Activated CD4-positive, alpha-beta T cell treated with anti-CD3 and anti-CD28 coated beads, Interleukin-2, Interleukin-4, amounts not matched to agents 100 ng/mL and 50 ng/mL, durations not matched to agents 16 hours and 8 hours (primary cell): ENCODE measurements around the gene CNTFR.
"Not testable (repeated sequence)": the region's sequence is repeated elsewhere in the genome, so short reads cannot be mapped to it uniquely, and the experiment has no call there.

ENCODE experiments used
- DNase-seq: peaks from one replicate; pipeline ENCODE4 v3.0.0-alpha.2; 2020; ENCODE audit warnings: low spot score

CNTFR gene

DNA sequence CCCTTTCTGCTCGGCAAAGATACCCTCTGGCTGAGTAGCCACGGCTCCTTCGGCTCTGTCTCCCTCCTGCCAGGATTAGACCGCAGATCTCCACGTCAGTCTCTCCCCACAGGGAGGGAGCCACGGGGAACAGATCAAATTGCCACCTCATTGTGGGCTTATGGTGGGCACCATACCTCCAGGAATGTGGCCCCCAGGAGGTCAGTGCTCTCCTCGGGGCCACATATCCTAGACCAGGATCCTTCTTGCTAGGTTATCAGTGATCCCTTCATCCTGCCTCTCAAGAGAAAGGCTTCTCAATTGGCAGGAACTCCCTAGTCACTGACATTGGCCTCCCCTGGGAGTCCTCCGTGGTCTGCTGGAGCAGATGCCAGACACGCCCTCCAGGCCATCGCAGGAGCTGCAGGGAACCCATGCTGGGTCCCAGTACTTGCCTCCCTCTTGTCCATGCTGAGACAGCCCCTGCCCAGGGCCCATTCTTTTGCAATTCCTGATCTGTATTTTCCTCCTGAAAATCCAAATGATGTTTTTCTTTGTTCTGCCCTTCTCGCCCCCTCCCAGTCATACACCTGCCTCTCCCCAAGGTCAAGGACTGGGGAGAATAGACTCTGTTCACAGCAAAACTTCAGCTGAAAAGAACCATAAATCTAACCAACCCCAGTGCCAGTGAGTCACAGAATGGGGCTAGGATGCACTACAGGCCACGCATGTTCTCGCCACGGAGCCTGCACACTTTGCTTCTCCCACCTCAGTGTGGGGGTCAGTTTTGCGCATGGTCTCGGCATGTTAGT is 35.1 kb downstream of the CNTFR start:
- DNase-seq = no peak

DNA sequence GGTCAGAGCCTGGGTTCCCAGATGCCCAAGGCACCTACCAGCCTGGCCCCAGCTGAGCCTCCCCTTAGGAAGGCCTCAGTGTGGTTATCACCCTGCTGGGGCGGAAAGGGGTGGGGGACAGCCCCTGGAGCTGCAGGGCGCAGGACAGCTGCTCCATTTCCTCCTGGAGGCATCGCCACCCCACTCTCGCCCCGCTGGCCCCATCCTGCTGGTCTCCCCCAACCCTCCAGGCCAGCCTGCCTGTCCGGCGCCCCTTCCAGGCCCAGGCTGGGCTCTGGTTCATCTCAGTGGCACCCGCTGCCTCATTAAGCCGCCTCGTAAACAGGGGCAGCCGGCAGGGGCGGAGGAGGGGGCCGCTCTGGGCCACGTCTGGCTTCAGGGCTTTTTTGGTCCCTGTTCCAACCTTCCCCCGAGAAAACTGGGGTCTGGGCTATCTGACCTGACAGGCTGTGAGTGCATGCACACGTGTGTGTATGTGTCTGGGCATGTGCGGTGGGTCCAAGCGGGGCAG is 36.0 kb downstream of the CNTFR start:
- DNase-seq = no peak

DNA sequence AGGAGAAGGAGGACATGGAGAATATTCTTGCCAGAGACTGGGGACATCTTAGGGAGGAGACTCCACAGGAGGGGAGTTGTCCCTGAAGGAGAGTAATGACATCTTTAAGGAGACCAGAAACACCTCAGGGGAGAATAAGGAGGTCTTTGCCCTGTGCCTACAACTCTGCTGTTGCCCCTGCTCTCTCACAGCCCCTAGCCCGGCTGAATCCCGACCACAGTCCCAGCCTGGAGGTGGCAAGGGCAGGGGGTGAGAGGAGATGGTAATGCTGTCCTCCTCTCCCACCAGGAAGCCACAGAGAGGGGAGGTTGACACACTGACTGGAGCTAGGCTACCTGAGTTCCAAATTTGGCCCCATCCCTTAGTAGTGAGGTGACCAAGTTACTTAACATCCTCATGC is 36.5 kb downstream of the CNTFR start:
- DNase-seq = no peak

DNA sequence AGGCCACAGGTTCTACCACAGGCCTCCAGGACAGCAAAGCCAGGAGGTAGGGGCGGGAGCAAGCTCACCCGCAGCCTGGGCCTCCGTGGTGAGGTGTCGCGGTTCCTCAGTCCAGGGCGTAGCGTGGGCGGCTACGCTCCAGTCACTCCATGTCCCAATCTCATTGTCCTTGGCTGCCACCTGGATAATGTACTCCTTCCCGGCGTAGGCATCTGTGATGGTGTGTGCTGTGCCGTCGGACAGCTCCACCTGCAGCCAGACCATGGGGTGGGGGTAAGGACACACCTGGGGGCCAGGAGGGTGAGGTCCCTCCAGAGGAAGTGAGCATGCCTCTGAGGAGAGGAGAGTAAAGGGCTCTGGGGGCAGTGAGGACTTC is 36.9 kb downstream of the CNTFR start:
- no peak for DNase-seq

DNA sequence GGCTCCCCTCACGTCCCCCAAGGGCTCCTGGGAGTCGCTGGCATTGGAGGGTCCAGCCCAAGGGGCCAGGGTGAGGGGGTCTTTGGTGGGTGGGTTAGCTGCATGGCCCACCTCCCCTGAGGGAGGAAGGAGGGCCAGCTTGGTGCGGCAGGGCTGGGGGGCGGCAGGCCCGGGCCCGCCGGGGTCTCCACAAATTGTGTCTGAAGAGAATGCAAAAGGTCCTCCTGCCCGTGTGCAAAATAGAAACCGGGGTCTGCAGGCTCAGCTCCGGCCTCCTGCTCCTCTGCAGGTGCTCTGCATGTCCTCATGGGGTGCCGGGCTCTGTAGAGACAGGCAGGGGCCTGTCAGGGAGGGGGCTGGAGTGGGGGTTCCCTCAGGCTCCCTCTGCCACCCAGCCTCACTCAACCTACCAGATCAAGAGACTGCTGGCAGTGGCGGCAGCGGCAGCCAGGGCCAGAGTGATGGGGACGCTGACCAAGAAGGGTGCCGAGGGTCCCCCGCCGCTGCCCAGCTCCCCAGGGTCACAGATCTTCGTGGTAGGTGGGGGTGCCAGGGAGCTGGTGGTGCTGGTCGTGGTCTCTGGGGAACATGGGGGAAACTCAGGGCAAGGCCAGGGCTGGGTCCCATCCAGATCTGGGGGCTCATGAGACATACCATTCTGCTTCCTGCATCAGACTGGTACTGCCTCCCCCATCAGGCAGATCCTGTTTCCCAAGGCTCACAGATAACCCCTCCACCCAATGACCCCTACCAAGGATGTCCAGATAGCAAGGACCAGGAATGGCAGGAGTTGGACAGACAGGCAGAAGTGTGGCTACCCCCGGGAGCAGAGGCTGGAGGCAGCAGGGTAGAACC is 37.5 kb downstream of the CNTFR start:
- DNase-seq = no peak

DNA sequence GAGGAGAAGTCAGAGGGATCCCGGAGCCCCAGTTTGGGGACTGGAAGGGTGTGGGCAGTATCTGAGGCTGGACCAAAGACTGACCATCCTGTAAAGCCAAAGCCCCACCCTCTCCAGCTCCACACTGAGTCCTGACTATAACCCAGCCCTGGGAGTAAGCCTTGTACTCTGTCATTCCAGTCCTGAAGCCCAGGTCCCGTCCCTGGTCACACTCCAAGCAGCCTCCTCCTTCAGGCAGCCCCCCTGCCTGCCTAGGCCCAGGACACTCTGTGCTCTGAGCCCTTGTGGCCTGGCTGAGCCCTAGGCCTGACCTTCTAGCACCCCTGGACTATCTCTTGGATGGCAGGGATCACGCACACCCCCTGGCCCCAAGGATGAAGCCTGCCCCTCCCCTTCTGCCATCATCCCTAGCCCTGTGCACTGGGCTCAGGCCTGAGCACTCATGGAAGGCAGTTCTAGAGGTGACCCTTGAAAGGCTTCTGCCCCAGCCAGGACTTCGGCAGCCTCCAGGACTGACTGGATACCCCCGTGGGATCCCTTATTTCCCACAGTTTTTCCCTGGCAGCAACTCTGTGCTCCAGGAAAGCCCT is 38.7 kb downstream of the CNTFR start:
- DNase-seq = no peak

DNA sequence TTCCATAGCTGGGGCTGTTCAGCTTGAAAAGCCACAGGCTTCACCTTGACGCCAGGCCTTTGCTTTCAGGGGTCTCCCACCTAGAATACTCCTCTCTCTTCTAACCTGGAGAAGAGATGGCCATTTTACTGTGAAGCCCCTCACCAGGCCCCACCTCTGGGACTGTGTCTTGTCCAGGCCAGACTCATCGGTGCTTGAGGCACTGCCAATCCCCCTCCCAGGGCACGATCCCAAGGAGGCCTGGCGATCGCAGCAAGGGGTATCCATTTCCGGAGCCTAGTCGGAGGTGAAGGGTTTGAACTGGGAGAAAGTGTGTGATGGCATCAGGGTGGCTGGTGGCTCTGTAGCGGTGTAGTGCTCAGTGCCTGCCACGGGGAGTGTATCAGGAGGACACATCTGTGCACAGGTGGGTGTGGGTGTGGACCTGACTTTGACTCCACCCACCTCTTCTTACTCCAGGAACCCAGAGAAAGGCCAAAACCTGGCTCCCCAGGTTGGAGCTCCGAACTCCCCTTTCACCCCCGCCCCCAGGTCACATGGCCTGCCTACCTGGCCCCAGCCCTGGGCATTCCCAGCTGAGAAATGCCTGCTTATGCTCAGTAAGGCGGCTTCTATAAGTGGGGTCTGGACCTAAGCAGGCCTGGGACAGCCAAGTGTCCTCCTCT is 39.4 kb downstream of the CNTFR start:
- DNase-seq = no peak

DNA sequence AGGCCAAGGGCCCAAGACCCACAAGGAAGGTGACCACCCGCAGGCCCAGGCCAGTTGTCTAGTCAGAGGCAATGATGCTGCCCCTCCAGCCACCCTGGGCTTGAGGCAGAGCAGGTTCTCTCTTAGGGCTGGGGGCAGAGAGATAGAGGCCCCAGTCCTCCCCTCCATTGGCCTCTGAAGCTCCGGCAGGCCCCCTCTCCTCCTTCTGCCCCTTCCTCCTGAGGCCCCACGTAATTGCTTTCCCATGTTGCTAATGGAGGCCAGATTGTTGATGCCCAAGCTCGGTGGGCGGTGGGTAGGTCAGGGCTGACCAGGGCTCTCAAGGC is 40.2 kb downstream of the CNTFR start:
- no peak for DNase-seq

DNA sequence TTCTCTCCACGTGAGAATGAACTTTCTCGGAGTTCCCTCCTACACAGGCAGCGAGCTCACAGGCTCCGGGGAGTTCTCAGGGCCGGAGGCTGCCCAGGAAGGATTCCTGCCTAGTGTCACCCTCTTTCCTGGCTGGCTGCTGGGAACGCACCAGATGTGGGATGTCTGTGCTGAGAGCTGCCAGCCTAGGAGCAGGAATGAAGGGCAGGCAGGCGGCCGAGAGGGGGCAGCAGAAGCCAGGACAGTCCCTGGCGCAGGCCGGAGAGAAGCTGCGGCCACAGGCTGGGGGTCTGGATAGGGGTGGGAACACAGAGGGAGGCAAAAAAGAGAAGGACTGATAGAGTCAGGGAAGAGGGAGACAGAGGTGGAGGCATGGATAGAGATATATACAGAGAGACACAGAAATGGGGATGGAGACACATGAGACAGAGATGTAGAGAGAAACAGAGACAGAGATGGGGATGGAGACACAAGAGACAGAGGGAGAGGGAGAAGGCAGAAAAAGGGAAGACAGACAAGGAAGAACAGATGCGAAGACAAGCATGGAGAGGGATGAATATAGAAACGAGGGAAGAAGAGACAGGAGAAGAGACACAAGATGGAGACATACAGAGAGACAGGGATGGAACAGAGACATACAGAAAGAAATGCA is 41.4 kb downstream of the CNTFR start:
- no peak for DNase-seq

DNA sequence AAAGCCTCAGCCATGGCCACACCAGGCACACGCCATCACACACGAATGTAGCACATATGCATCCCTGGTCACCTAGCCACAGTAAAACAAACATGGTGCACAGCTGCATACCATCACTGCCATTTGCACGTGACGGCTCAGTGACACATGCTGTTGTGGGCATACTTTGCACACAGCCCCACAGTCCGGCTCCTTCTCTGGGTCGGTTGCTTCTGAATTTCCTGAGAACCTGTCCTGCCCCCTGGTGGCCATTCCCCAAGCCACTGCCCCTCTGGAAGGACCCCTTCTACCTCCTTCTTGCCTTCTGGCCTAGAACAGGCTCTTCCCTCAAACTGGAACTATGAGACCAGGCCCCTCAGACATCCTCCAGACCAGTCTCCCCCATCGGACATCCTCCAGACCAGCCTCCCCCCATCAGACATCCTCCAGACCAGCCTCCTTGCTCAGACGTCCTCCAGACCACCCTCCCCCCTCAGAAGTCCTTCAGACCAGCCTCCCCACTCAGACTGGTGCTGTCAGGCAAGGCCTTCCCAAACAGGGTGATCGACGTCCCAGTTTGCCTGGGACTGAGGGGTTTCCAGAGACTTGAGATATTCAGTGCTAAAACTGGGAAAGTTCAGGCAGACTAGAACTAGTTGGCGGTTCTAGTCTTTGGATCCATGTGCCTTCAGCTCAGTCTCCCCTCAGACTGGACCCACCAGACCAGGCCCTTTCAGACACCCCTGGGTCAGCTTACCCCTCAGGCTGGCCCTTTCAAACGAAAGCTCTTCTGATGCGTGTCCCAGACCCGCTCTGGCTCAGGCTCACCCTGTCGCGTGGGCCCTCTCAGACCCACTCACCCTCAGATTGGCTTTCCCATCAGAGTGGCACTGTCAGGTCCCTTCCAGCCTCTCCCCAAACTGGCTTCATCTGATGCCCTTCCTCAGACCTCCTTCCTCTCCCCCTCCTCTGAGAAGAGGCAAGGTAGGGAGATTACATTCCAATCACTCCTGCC is 42.4 kb downstream of the CNTFR start:
- peak; percentile 36 for DNase-seq

DNA sequence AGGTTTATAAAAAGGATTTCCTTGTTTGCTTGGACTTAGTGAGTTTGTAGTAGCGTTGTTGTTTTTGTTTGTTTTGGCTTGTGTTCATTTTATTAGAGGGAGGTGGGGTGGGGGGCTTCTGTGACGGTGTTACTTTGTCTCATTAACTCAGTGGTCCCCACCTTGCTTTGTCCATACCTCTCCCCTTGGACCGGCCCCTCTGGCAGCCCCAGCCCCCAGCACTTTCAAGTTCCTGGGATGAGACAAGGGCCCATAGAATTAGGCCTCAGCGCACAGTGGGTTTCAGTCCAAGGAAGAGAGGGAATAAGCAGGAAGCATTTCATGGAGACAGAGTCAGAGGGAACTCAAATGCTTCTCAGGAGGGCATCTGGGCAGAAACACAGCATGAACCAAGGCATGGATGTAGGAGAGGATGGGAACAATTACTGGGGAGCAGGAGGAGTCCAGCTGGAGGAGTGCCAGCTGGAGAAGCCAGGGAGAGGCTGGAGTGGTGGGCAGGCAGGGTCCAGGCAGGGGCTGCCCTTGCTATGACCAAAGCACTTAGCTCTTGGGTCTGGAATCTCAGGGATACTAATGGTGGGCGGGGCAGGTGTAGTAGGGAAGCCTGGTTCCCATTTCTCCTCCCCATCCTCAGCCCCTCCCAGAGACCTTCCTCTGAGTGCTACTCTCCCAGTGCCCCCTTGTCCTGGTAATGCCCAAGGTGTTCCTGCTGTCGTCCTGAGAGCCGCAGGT is 43.3 kb downstream of the CNTFR start:
- DNase-seq = no peak

DNA sequence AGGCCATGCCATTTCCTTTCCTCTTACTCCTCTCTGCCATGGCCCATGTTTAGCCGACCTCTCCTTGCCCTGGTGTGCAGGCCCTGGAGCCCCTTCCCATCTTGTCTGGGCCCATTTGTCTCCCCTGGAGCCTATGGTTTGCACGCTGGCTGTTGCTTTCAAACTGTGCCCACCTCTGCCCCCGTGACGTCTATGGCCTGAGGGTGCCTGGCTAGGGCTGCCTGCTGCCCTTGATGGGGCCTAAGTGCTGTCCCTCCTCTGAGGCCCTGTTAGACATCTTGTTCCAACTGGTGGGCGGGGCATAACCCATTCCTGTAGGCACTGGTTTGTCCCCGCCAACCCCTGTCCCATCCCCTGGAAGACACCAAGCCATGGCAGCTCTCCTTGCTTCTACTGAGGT is 44.0 kb downstream of the CNTFR start:
- DNase-seq = no peak

DNA sequence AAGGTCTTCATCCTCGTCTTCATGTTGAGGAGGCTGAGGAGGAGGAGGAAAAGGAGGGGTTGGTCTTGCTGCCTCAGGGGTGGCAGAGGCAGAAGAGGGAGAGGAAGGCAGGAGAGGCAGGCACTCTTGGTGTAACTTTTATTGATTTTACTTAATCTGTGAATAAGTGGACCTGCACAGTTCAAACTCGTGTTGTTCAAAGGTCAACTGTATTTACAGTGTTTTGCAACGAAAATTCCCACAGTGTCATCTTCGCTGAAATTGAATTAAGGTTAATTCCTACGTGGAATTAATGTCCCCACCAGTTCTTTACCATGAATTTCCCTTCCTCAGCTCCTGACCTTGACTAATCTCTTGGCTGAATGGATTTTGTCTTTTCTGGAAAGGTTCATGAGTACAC is 45.5 kb downstream of the CNTFR start:
- no peak for DNase-seq

DNA sequence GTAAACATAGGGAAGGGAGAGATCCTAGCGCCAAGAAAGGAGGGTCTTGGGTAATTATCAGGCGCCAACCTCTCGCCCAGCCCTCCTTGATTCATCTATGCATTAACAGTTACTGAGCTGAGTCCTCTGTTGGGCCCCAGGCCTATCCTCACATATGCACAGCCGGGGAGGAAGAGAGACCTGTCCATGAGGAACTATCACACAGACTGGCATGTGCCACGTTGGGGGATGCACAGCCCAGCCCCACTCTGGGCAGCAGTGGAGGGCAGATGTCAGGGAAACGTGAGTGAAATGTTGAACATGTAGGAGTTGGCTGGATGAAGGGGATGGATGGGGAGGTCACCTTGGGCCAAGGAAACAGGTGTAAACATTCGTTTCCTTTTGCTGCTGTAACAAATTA is 48.0 kb downstream of the CNTFR start:
- no peak for DNase-seq

DNA sequence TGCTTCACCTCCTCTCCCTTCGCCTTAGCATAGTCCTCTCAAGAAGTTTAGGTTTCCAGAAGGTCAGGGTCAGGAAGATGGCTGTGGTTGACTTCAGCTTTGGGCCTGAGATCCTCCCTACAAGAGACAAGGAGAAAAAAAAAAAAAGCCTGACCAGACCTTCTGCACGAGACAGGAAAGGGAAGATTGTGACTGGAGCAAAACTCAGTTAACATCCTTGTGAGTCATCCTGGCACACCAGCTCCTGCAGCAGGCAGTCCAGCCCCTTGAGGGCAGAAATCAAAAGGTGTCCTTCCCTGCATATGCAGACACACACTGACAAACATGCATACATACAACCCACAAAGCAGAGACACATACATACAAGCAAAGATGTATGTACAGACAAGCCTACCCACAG is 48.7 kb downstream of the CNTFR start:
- no peak for DNase-seq

DNA sequence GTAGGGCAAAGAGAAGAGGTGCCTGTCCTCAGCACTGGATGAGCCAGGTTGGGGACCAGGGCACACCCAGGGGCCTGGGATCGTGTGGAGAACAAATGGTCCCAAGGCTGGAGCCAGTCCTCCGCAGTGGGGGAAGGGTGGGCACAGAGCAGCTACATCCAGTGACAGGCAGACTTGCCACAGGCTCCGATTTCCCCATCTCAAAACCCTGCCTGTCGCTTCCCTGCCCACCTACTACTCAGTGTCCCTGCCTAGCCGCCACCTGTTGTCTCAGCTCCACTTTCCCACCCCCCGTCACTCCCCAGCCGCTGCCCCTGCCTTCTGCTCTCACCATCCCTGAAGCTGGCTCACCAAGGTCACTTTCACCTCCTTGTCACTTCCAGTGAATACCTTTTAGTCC is 52.8 kb downstream of the CNTFR start:
- DNase-seq = no peak

DNA sequence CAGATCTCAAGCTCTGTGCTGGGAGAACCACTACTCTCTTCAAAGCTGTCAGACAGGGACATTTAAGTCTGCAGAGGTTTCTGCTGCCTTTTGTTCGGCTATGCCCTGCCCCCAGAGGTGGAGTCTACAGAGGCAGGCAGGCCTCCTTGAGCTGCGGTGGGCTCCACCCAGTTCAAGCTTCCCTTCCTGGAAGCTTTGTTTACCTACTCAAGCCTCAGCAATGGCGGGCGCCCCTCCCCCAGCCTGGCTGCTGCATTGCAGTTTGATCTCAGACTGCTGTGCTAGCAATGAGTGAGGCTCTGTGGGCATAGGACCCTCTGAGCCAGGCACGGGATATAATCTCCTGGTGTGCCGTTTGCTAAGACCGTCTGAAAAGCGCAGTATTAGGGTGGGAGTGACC is 57.5 kb downstream of the CNTFR start:
- not testable (repeated sequence) for DNase-seq

DNA sequence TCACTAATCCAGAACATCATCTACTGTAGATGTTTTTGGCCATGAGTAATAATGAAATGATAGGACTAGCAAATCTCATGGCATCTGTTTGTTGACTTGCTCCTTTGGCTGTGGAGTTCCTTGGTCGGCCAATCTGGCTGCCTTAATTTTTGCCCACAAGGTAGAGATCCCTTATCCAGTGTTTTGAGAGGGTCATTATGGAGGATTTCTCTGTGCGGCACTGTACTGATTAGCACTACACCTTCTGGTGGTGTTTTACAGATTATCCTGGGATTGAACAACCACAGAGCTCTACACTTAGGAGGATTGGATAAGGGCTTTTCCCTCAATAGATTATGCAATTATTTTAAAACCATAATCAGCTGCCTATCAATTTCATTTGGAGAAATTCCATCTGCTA is 63.5 kb downstream of the CNTFR start:
- no peak for DNase-seq

DNA sequence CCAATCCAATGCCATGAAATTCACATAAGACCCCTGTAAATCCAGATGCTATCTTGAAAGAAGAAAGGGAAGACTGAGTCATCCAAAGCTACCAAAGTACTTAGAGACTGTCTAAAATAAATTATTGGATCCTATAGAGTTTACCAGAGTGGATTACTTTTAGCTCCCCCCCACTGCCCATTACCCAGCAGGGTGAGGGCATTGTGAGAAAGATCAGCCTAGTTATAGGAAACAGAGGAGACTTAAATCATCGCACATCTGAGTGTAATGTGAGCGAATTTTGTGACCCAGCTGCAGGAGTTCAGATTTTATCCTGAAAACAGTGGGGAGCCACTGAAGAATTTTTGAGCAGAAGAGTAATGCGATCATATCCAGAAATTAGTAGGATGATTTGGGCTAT is 65.2 kb downstream of the CNTFR start:
- DNase-seq = no peak
